Measurements from ENCODE around the gene TBC1D22A.

TBC1D22A gene

GRCh38 chr22:46764779-46765485, 2.5 kb downstream of the TBC1D22A start:
- DNase-seq: no peak
- intact Hi-C loops (cut with DNase I): loop anchor here (5.0 kb wide), 1 partner anchor 77 kb away; no protein-coding TSS in a partner anchor

GRCh38 chr22:46766611-46767010, 4.2 kb downstream of the TBC1D22A start:
- intact Hi-C loops (cut with DNase I): no loop called here
- no peak for DNase-seq

DNA sequence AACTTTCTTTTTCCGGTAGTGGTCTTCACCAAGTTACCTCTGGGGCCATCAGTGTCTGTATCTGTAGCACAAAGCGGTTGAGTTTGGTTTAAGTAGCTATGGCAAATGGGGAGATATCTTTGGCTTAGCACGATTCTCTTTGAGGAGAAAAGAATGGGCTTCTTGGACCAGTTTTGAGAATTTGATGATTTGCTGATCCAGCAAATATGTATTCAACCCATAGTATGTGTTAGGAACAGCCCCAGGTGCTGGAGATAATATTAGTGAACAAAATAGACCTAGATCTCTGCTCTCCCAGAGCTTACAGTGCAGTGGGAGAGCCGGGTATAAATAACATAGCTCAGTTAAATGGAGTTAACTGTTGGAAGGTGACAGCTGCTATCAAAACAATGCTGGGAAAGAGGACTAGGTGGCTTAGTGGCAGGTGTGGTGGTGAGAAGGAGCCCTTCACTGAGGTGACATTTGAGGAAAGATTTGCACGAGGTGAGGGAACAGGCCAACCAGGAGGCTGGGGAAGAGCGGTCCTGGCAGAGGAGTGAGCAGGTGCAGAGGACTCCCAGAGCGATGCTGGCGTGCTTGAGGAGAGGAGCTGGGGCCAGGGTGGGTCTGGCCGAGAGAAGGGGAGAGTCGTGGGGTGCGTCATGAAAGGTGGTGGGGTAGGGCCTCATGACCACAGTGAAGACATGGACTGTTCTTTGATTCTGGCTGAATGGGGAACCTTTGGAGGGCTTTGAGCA, 5.0 kb downstream of the TBC1D22A start:
- intact Hi-C loops (cut with DNase I): no loop called here
- DNase-seq: no peak

- DNase-seq: peak in 11 of 42 donors; percentile 15 to 60 (median 37)
- intact Hi-C loops (cut with DNase I): no loop called here
Observed at GRCh38 chr22:46769191-46769675, 6.8 kb downstream of the TBC1D22A start.

DNA sequence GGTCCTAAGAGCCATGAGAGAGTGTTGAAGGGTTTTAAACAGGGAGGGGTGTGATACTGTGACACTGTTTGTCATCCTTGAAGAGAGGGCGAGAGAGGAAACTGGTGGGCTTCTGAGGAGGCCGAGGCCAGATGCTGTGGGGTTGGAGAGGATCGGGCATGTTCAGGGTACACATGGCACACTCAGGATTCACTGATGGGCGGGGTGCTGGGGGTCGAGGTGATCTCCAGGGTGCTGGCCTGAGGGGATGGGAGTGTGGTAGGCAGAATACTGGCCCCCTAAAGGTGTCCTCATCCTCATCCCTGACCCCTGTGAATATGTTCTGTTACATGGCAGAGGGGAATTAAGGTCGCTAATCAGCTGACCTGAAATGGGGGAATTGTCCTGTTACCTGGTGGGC, 7.3 kb downstream of the TBC1D22A start:
- no peak for DNase-seq
- intact Hi-C loops (cut with DNase I): no loop called here

DNA sequence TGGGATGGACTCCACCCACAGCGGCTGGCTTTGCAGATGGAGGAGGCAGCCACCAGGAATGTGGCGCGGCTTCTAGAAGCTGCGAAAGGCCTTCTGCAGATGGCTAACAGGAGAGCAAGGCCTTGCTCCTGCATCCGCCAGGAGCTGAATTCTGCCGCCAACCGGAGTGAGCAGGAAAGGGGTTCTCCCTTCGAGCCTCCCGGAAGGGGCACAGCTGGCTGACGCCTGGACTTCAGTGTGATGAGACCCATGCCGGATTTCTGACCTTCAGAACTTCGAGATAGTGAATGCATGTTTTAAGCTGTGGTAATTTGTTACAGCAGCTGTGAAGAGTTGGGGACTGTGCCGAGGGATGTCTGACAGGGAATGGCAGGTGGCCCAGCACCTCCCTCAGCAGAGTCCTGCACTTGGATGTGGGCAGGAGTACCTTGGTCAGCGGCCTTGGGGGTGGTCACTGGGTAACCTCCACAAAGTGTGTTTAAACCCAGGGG, 7.7 kb downstream of the TBC1D22A start:
- DNase-seq: peak in 1 of 42 donors; percentile 27
- intact Hi-C loops (cut with DNase I): no loop called here

DNA sequence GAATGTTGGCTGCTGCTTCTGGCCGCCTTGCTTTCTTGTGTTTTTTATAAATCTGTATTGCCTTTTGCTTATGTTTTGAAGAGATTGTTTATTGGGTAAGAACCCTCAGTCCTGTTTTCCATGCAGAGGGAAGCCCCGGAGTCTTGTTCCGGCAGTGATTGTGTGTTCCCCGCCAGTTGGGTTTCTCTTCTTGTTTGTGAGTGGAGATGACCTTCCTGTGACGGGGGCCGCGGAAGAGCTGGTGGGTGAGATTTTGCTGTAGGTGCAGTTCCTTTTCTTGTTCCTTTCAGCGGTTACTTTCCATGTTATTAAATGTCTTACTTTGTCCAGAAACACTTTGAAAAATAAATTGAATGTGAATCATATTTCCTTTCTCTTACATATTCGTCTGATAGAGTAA, 8.3 kb downstream of the TBC1D22A start:
- peak in 12 of 42 donors; percentile 28 to 60 (median 42) for DNase-seq
- intact Hi-C loops (cut with DNase I): no loop called here

GRCh38 chr22:46773076-46773475, 10.6 kb downstream of the TBC1D22A start:
- no peak for DNase-seq

DNA sequence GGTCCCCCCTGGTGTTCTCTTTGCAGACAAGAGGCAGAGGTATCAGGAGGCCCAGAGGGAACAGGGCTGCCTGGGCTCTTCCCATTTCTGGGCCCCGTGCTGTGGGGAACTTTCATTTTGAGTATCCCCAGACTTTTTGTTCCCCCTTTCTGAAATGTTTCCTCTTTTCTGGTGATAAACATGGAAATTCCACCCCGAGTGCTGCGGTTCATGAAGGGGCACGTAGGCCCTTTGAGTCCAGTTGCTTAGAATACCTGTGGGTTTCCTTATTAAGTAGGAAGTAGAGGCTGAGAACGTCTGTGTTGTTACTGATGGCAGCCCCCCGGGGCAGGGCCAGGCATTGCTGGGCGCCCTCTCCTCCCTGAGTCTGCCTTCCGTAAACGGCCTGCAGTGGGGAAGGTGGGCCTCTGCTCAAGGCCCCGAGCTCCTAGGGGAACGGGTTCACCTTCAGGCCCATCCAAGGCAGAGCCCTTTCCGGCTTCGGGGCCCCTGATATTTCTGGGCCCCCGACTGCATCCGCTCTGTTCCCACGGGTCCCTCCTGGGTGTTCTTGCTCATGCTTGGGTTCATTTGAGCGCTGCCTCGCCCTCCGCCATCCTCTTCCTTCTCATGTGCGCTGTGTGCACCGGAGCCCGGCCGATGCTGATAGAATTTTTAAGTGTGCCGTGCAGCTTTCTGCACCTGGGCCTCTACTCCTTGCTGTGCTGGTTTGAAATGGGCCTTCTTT, 12.0 kb downstream of the TBC1D22A start:
- peak in 12 of 42 donors; percentile 22 to 58 (median 40) for DNase-seq
- intact Hi-C loops (cut with DNase I): no loop called here

More at GRCh38 chr22:46773076-46773475, 10.6 kb downstream of the TBC1D22A start:
- intact Hi-C loops (cut with DNase I): no loop called here

- intact Hi-C loops (cut with DNase I): no loop called here
- DNase-seq: no peak
Observed at GRCh38 chr22:46774980-46775849, 12.8 kb downstream of the TBC1D22A start.

DNA sequence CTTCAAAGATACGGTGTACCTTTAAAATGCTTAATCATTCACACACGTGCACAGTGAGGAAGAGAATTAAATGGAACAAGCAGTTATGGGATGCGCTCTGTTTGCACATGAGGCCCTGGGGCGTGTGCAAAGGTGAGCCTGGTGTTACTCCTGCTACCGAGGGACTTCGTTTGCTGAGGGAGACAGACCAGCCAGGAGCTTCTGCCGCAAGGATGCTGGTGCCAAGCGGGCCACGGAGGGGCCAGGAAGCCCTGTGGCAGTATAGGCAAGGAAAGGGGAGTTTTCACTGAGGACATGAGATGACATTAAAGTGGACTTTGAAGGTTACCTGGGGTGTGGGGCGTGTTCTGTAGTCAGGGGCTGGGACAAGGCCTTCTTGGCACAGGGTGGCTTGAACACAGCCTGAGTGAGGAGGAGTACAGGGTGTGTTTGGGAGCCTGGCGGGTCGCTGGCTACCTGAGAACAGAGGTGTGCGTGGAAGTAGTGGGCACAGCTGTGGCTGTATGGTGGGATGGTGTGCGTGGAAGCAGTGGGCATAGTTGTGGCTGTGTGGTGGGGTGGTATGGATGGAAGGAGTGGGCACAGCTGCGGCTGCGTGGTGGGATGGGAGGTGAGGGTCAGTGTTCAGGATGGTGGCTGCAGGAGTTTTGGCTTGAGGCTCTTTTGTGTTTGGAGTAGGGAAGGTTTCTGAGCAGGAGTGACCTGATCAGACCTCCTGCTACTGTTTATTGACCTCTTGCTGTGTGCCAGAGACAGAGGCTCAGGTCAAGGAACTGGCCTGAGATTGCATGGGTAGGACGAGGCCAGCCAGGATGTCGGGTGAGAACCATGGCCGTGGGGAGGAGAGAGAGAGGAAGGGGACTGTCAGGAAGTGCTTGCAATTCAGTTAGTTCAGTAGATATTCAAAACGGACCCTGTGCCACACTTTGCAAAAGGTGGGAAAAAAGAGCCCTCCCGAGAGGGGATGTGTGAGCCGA, 13.7 kb downstream of the TBC1D22A start:
- intact Hi-C loops (cut with DNase I): no loop called here

GRCh38 chr22:46776876-46777608, 14.6 kb downstream of the TBC1D22A start:
- intact Hi-C loops (cut with DNase I): no loop called here
- DNase-seq: no peak

More for the DNA sequence above, 13.7 kb downstream of the TBC1D22A start:
- no peak for DNase-seq

GRCh38 chr22:46777609-46777970, 15.1 kb downstream of the TBC1D22A start:
- DNase-seq: peak in 39 of 42 donors; percentile 33 to 76 (median 56)
- intact Hi-C loops (cut with DNase I): no loop called here

DNA sequence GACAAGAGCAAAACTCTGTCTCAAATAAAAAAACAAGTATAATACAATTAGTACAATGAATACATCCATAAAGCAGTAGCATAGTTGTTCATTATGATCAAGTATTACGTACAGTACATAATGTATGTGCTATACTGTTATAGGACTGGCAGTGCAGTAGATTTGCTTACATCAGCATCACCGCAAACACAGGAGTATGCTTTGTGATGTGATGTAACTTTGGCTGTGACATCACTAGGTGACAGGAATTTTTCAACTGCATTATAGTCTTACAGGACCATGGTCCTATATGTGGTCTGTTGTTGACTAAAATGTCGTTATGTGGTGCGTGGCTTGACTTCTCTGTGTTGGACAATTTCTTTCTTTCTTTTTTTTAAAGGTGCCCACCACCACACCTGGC, 16.6 kb downstream of the TBC1D22A start:
- no peak for DNase-seq
- intact Hi-C loops (cut with DNase I): no loop called here

- no peak for DNase-seq
- intact Hi-C loops (cut with DNase I): no loop called here
Observed at GRCh38 chr22:46779651-46780050, 17.2 kb downstream of the TBC1D22A start.

GRCh38 chr22:46780453-46780852, 18.0 kb downstream of the TBC1D22A start:
- intact Hi-C loops (cut with DNase I): no loop called here
- no peak for DNase-seq

DNA sequence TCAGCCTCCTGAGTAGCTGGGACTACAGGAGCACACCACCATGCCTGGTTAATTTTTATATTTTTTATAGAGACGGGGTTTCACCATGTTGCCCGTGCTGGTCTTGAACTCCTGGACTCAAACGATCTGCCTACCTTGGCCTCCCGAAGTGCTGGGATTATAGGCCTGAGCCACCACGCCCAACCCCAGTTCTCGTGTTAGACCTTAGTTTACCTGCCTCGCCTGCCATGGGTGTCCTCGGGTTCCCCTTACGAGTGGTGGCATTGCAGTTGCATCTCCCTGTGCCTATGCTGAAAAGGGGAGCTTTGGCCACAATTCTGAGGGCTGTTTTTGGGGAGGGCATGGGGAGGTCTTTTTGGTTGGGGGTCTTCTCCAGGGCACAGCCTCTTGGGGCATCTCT, 18.8 kb downstream of the TBC1D22A start:
- intact Hi-C loops (cut with DNase I): no loop called here
- no peak for DNase-seq

Measured in head of caudate nucleus (tissue), 42 donors.